ENCODE data around the gene PLCH1.

- TF ChIP-seq CTCF (IDR thresholded peaks at IDR 0.05) = no peak
- TF ChIP-seq POLR2A (IDR thresholded peaks at IDR 0.05) = no peak
Measured at GRCh38 chr3:155673421-155673820, 71.5 kb downstream of the PLCH1 start.
